Stimulated activated CD4-positive, alpha-beta T cell treated with anti-CD3 and anti-CD28 coated beads, Interleukin-4, amount 100 ng/mL, for 48 hours (primary cell): ENCODE data around the gene SERPINH1.

Experiments
- DNase-seq, 2 donors: peaks; one replicate each; pipeline ENCODE4 v3.0.0-alpha.2; 2020; ENCODE audit warnings: low read depth in 2 of 2

The SERPINH1 gene

GRCh38 chr11:75532200-75533048 is 29.6 kb upstream of the SERPINH1 start:
- DNase-seq, result peak; percentile 67 to 78

- no peak for DNase-seq
These were observed 28.2 kb upstream of the SERPINH1 start for GRCh38 chr11:75533896-75534258.

GRCh38 chr11:75534259-75535069 is 27.6 kb upstream of the SERPINH1 start:
- no peak for DNase-seq

- no peak for DNase-seq
These were observed 27.0 kb upstream of the SERPINH1 start for GRCh38 chr11:75535071-75535470.

- peak; percentile 29 to 51 for DNase-seq
These were observed 25.0 kb upstream of the SERPINH1 start for GRCh38 chr11:75536786-75537641.

GRCh38 chr11:75537740-75538139 is 24.3 kb upstream of the SERPINH1 start:
- DNase-seq, result no peak

GRCh38 chr11:75538150-75538942 is 23.7 kb upstream of the SERPINH1 start:
- DNase-seq, result no peak

GRCh38 chr11:75539459-75540334 is 22.4 kb upstream of the SERPINH1 start:
- no peak for DNase-seq

- no peak for DNase-seq
These were observed 20.6 kb upstream of the SERPINH1 start for GRCh38 chr11:75541193-75542087.

- no peak for DNase-seq
These were observed 20.0 kb upstream of the SERPINH1 start for GRCh38 chr11:75542088-75542438.

GRCh38 chr11:75543806-75544205 is 18.2 kb upstream of the SERPINH1 start:
- no peak for DNase-seq

- no peak for DNase-seq
These were observed 14.9 kb upstream of the SERPINH1 start for GRCh38 chr11:75547177-75547576.

- no peak for DNase-seq
These were observed 14.4 kb upstream of the SERPINH1 start for GRCh38 chr11:75547617-75548058.

GRCh38 chr11:75548595-75549272 is 13.3 kb upstream of the SERPINH1 start:
- DNase-seq, result no peak

- no peak for DNase-seq
These were observed 12.6 kb upstream of the SERPINH1 start for GRCh38 chr11:75549370-75549958.

GRCh38 chr11:75553182-75553581 is 8.9 kb upstream of the SERPINH1 start:
- no peak for DNase-seq

- no peak for DNase-seq
These were observed 8.2 kb upstream of the SERPINH1 start for GRCh38 chr11:75553889-75554257.
